ENCODE measurements around the gene UNC79. TPM values are rescaled to one million over a fixed set of nuclear protein-coding genes. Genes with fewer than 3 reads are reported as not detected.

UNC79 gene
- total RNA-seq, 4 donors from 2014 or later: 0.14 to 0.32 TPM; not detected in 2

GRCh38 chr14:93675651-93676050 lies 244.9 kb downstream of the UNC79 start:
- no peak overlapping the region for H3K27ac ChIP-seq
- H3K4me3 ChIP-seq: no peak overlapping the region
- no peak for TF ChIP-seq CTCF (IDR thresholded peaks at IDR 0.05)
- no peak for TF ChIP-seq POLR2A (IDR thresholded peaks at IDR 0.05)
- no peak for TF ChIP-seq EP300 (IDR thresholded peaks at IDR 0.05; ENCODE audit: low read depth)
- TF ChIP-seq POLR2AphosphoS5 (IDR thresholded peaks at IDR 0.05): no peak
- H3K36me3 ChIP-seq: no peaks in the 10 kb centered on the region
- in situ Hi-C loops (cut with MboI; ENCODE audit: low pct_ligation_motif_present in 1 of 4, low pct_unique_long_range_greater_than_20kb in 1 of 4, low sequenced_read_pairs in 3 of 4): no loop called here
- no peak for DNase-seq
- no peaks in the 10 kb centered on the region for H3K9me3 ChIP-seq
- intact Hi-C loops (cut with DNase I; ENCODE audit: low total_unique reads): no loop called here
- no peaks in the 10 kb centered on the region for H3K4me1 ChIP-seq
- H3K27me3 ChIP-seq: no peaks in the 10 kb centered on the region

- WGBS, 2 donors (ENCODE audit: low coverage in 1 of 2): 80% methylated on average over 2 of the region's 2 CpGs; no CpG with 5 or more reads in 1 of the 2 donors
- H3K27ac ChIP-seq: no peak overlapping the region
- no peak overlapping the region for H3K4me3 ChIP-seq
- H3K4me1 ChIP-seq: no peaks in the 10 kb centered on the region
- H3K27me3 ChIP-seq: no peaks in the 10 kb centered on the region
- in situ Hi-C loops (cut with MboI; ENCODE audit: low pct_ligation_motif_present in 1 of 4, low pct_unique_long_range_greater_than_20kb in 1 of 4, low sequenced_read_pairs in 3 of 4) (no loop called here), intact Hi-C loops (cut with DNase I; ENCODE audit: low total_unique reads) (no loop called here)
- H3K9me3 ChIP-seq: no peaks in the 10 kb centered on the region
- no peaks in the 10 kb centered on the region for H3K36me3 ChIP-seq
- no peak for DNase-seq
- no peak for TF ChIP-seq POLR2AphosphoS5 (IDR thresholded peaks at IDR 0.05)
- no peak for TF ChIP-seq CTCF (IDR thresholded peaks at IDR 0.05)
- TF ChIP-seq EP300 (IDR thresholded peaks at IDR 0.05; ENCODE audit: low read depth): no peak
- TF ChIP-seq POLR2A (IDR thresholded peaks at IDR 0.05): no peak
Observed at GRCh38 chr14:93676416-93676958, 245.7 kb downstream of the UNC79 start.

GRCh38 chr14:93682459-93682858 lies 251.7 kb downstream of the UNC79 start:
- in situ Hi-C loops (cut with MboI; ENCODE audit: low pct_ligation_motif_present in 1 of 4, low pct_unique_long_range_greater_than_20kb in 1 of 4, low sequenced_read_pairs in 3 of 4): no loop called here
- no peaks in the 10 kb centered on the region for H3K9me3 ChIP-seq
- no peaks in the 10 kb centered on the region for H3K36me3 ChIP-seq
- H3K27me3 ChIP-seq: no peaks in the 10 kb centered on the region
- no peak for TF ChIP-seq CTCF (IDR thresholded peaks at IDR 0.05)
- no peak for TF ChIP-seq POLR2AphosphoS5 (IDR thresholded peaks at IDR 0.05)
- TF ChIP-seq EP300 (IDR thresholded peaks at IDR 0.05; ENCODE audit: low read depth): no peak
- TF ChIP-seq POLR2A (IDR thresholded peaks at IDR 0.05): no peak
- H3K27ac ChIP-seq: no peak overlapping the region
- 64 to 67% methylated on average over 2 of the region's 2 CpGs for WGBS, 2 donors (ENCODE audit: low coverage in 1 of 2)
- no peaks in the 10 kb centered on the region for H3K4me1 ChIP-seq
- intact Hi-C loops (cut with DNase I; ENCODE audit: low total_unique reads): no loop called here
- no peak overlapping the region for H3K4me3 ChIP-seq
- DNase-seq: no peak

GRCh38 chr14:93683226-93683625 lies 252.5 kb downstream of the UNC79 start:
- no peaks in the 10 kb centered on the region for H3K9me3 ChIP-seq
- H3K27ac ChIP-seq: no peak overlapping the region
- in situ Hi-C loops (cut with MboI; ENCODE audit: low pct_ligation_motif_present in 1 of 4, low pct_unique_long_range_greater_than_20kb in 1 of 4, low sequenced_read_pairs in 3 of 4): no loop called here
- intact Hi-C loops (cut with DNase I; ENCODE audit: low total_unique reads): no loop called here
- WGBS, 2 donors (ENCODE audit: low coverage in 1 of 2): 72 to 86% methylated on average over 5 of the region's 5 CpGs
- no peak for TF ChIP-seq CTCF (IDR thresholded peaks at IDR 0.05)
- no peak for TF ChIP-seq POLR2AphosphoS5 (IDR thresholded peaks at IDR 0.05)
- no peak for TF ChIP-seq EP300 (IDR thresholded peaks at IDR 0.05; ENCODE audit: low read depth)
- TF ChIP-seq POLR2A (IDR thresholded peaks at IDR 0.05): no peak
- no peaks in the 10 kb centered on the region for H3K4me1 ChIP-seq
- no peaks in the 10 kb centered on the region for H3K36me3 ChIP-seq
- no peaks in the 10 kb centered on the region for H3K27me3 ChIP-seq
- DNase-seq: no peak
- H3K4me3 ChIP-seq: no peak overlapping the region

All from transverse colon (tissue), 4 donors.